AG04450 (cell line): ENCODE results near the gene VMP1. TPM values are rescaled to one million over a fixed set of nuclear protein-coding genes. Genes with fewer than 3 reads are reported as not detected.

Experiments used
- CTCF ChIA-PET: fragments of 300-600, 350-600 bp; formaldehyde crosslinking; extraction: SDS; loops from one replicate; lab custom pipeline; 2022; ENCODE audit warnings: antibody characterized with exemption, inconsistent platforms; lab: Charles Lee
- POLR2A ChIA-PET: fragments of 350-600 bp; formaldehyde crosslinking; extraction: SDS; loops from one replicate; lab custom pipeline; 2021; ENCODE audit warnings: antibody characterized with exemption, inconsistent platforms; lab: Yijun Ruan, JAX
- DNase-seq: peaks from one replicate; pipeline ENCODE4 v3.0.0-alpha.2; 2011; ENCODE audit warnings: low read depth, low spot score
- H3K27ac ChIP-seq: one replicate; pipeline ENCODE4 v1.5.1; 2012; ENCODE audit warnings: low read depth, low read length, control low read depth
- H3K27me3 ChIP-seq: one replicate; pipeline ENCODE4 v1.6.0; 2012; ENCODE audit warnings: low read length; ENCODE audit not compliant: control insufficient read depth, insufficient read depth
- H3K4me3 ChIP-seq: 2 replicates; pipeline ENCODE4 v1.5.1; 2011; ENCODE audit warnings: mild to moderate bottlenecking, low read depth, low read length, control low read depth
- H3K9me3 ChIP-seq: 2 replicates; pipeline ENCODE4 v1.5.1; 2012; ENCODE audit warnings: low read length; ENCODE audit not compliant: control insufficient read depth, insufficient read depth
- polyA plus RNA-seq: library from polyadenylated mRNA; depleted of rRNA; stranded (reverse); fragments of >200 nt; gene quantifications from 2 replicates; pipeline ENCODE4 v1.2.3, GENCODE V29; 2011
- TF ChIP-seq, protein P1 (sequence below): IDR thresholded peaks from 2 replicates; pipeline ENCODE4 v1.5.1; 2011; ENCODE audit warnings: low read depth, low read length, control low read depth, inconsistent platforms

VMP1 gene
- polyA plus RNA-seq, 1 experiment, result 196 TPM

DNA sequence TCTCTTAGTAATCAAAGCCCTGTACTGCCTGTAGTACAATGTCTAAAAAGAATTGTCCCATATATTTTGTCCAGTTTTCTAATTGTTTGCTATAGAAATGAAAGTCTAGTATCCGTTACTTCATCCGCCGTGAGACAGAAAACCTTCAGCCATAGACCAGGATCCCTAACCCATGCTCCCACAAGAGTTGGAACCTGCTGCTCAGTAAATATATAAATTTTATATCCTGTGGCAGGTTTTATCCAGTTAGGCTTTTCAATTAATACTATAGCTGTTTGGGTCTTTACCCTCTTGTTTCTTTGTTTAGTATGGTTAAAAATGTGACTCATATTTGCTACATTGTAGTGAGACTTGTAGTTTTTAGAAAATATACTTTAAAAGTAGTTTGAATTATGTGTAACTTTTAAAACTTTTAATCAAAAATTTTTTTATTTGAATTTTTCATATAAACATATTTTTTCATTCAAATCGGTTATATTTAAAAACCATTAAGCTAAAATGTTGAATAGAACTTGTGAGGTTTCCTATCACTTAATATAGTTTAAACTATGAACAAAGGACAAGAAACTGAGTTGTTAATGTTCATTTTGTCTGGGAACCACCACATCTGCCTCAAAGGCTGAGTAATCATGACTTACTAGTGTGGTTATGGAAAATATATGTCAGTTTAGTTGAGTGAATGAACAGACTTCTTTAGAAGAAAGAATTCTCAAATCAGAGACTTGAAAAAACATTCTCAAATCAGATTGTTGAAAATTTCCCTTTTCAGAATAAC, 54.8 kb downstream of the VMP1 start:
- ChIA-PET CTCF (interaction anchor here (0.7 to 1.1 kb wide), 4 partner anchors 9 to 91 kb away, joined by 3 read pairs; no protein-coding TSS in a partner anchor), POLR2A (interaction anchor here (1.0 to 4.4 kb wide), 3 partner anchors 24 to 81 kb away, joined by 3 to 29 read pairs (median 22); no protein-coding TSS in a partner anchor)
- DNase-seq, result no peak
- H3K9me3 ChIP-seq, result no peaks in the 10 kb centered on the region
- peak overlapping the region; percentile 91 for H3K27ac ChIP-seq
- TF ChIP-seq, protein P1, sequence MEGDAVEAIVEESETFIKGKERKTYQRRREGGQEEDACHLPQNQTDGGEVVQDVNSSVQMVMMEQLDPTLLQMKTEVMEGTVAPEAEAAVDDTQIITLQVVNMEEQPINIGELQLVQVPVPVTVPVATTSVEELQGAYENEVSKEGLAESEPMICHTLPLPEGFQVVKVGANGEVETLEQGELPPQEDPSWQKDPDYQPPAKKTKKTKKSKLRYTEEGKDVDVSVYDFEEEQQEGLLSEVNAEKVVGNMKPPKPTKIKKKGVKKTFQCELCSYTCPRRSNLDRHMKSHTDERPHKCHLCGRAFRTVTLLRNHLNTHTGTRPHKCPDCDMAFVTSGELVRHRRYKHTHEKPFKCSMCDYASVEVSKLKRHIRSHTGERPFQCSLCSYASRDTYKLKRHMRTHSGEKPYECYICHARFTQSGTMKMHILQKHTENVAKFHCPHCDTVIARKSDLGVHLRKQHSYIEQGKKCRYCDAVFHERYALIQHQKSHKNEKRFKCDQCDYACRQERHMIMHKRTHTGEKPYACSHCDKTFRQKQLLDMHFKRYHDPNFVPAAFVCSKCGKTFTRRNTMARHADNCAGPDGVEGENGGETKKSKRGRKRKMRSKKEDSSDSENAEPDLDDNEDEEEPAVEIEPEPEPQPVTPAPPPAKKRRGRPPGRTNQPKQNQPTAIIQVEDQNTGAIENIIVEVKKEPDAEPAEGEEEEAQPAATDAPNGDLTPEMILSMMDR, result no peak
- no peak overlapping the region for H3K4me3 ChIP-seq
- H3K27me3 ChIP-seq, result no peaks in the 10 kb centered on the region

GRCh38 chr17:59762824-59763374, 55.4 kb downstream of the VMP1 start:
- Histone ChIP-seq H3K27ac (no peak overlapping the region), H3K27me3 (no peaks in the 10 kb centered on the region), H3K9me3 (no peaks in the 10 kb centered on the region), H3K4me3 (no peak overlapping the region)
- TF ChIP-seq, protein P1, result no peak
- ChIA-PET POLR2A (interaction anchor here (2.2 to 4.4 kb wide), 4 partner anchors 23 to 81 kb away, joined by 9 to 29 read pairs (median 16); no protein-coding TSS in a partner anchor), CTCF (interaction anchor here (0.6 to 1.1 kb wide), 4 partner anchors 9 to 41 kb away, joined by 3 to 4 read pairs (median 3); no protein-coding TSS in a partner anchor)
- no peak for DNase-seq

DNA sequence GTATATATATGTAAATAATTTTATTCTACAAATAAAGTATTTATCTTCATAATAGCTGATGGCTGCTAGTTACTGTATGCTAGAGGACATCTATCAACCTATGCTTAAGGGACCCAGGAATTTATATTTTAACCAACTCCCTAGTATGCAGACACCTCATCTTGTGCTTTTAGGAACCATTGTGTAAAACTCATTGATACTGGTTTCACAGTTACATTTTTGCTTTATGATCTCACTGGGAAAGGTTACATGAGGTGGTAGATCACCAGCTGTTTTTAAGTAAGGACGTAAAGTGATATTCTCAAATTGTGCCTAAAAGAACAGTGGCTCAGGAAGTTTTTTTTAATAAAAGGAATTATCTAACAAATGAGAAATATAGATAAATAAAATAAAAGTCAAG, 56.4 kb downstream of the VMP1 start:
- CTCF ChIA-PET, result interaction anchor here (0.6 to 1.1 kb wide), 2 partner anchors 10 to 13 kb away, joined by 4 to 7 read pairs; no protein-coding TSS in a partner anchor

DNA sequence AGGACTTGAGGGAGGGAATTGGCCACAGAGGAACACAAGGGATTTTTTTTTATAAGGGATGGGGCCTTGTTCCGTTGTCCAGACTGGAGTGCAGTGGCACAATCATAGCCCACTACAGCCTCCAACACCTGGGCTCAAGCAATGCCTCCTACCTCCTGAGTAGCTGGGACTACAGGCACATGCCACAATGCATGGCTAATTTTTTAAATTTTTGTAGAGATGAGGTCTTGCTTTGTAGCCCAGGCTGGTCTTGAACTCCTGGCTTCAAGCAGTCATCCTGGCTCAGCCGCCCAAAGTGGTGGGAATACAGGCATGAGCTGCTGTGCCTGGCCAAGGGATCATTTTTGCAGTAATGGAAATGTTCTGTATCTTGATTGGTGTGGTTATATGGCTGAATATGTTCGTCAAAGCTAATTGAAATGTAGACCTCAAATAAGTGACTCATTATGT, 56.9 kb downstream of the VMP1 start:
- ChIA-PET CTCF (interaction anchor here (0.6 to 1.3 kb wide), 2 partner anchors 14 to 95 kb away, joined by 5 to 7 read pairs; no protein-coding TSS in a partner anchor), POLR2A (interaction anchor here (2.0 to 4.4 kb wide), 5 partner anchors 9 to 79 kb away, joined by 9 to 29 read pairs (median 12); no protein-coding TSS in a partner anchor)
- no peaks in the 10 kb centered on the region for H3K27me3 ChIP-seq
- no peak overlapping the region for H3K4me3 ChIP-seq
- no peaks in the 10 kb centered on the region for H3K9me3 ChIP-seq
- H3K27ac ChIP-seq, result peak overlapping the region; percentile 96
- no peak for DNase-seq
- TF ChIP-seq, protein P1, result no peak

More for the DNA sequence above, 56.4 kb downstream of the VMP1 start:
- TF ChIP-seq, protein P1, result no peak
- Histone ChIP-seq H3K4me3 (no peak overlapping the region), H3K9me3 (no peaks in the 10 kb centered on the region), H3K27me3 (no peaks in the 10 kb centered on the region), H3K27ac (peak overlapping the region; percentile 96)
- peak; percentile 81 for DNase-seq
- POLR2A ChIA-PET, result interaction anchor here (2.0 to 4.4 kb wide), 5 partner anchors 9 to 80 kb away, joined by 9 to 29 read pairs (median 12); no protein-coding TSS in a partner anchor
